Effector memory CD4-positive, alpha-beta T cell (primary cell): ENCODE results near the gene MAML3.

Experiments used
- DNase-seq, 3 donors: peaks; one replicate each; pipeline ENCODE4 v3.0.0-alpha.2; 2020
- H3K27ac ChIP-seq: 2 replicates; pipeline ENCODE4 v1.7.0; 2013; ENCODE audit warnings: mild to moderate bottlenecking, low read length, moderate library complexity; ENCODE audit not compliant: insufficient read depth, poor library complexity, severe bottlenecking
- H3K27me3 ChIP-seq: replicated peaks from 2 replicates; pipeline ENCODE4 v1.7.0; 2013; ENCODE audit warnings: mild to moderate bottlenecking, low read length; ENCODE audit not compliant: insufficient read depth, control insufficient read depth, poor library complexity, severe bottlenecking
- H3K36me3 ChIP-seq: 2 replicates; pipeline ENCODE4 v1.7.0; 2013; ENCODE audit warnings: mild to moderate bottlenecking, low read length, moderate library complexity; ENCODE audit not compliant: control insufficient read depth, insufficient read depth
- H3K4me1 ChIP-seq: 2 replicates; pipeline ENCODE4 v1.7.0; 2013; ENCODE audit warnings: low read length, mild to moderate bottlenecking; ENCODE audit not compliant: control insufficient read depth, insufficient read depth, poor library complexity, severe bottlenecking
- H3K4me3 ChIP-seq: 2 replicates; pipeline ENCODE4 v1.7.0; 2013; ENCODE audit warnings: low read length, low read depth, mild to moderate bottlenecking; ENCODE audit not compliant: insufficient read depth, poor library complexity, severe bottlenecking
- H3K9me3 ChIP-seq: 2 replicates; pipeline ENCODE4 v1.7.0; 2013; ENCODE audit warnings: mild to moderate bottlenecking, low read length, moderate library complexity; ENCODE audit not compliant: control insufficient read depth

The MAML3 gene

GRCh38 chr4:140042634-140043033, 111.3 kb downstream of the MAML3 start:
- no peak for DNase-seq
- H3K4me3 ChIP-seq = no peak overlapping the region
- no peaks in the 10 kb centered on the region for H3K9me3 ChIP-seq
- H3K36me3 ChIP-seq = no peaks in the 10 kb centered on the region
- no peak overlapping the region for H3K27ac ChIP-seq
- H3K4me1 ChIP-seq = no peaks in the 10 kb centered on the region
- H3K27me3 ChIP-seq = no peaks in the 10 kb centered on the region

GRCh38 chr4:140038031-140038533, 115.9 kb downstream of the MAML3 start:
- H3K4me3 ChIP-seq = no peak overlapping the region
- no peaks in the 10 kb centered on the region for H3K4me1 ChIP-seq
- DNase-seq = no peak
- H3K27ac ChIP-seq = no peak overlapping the region
- no peaks in the 10 kb centered on the region for H3K9me3 ChIP-seq
- no peaks in the 10 kb centered on the region for H3K36me3 ChIP-seq
- no peaks in the 10 kb centered on the region for H3K27me3 ChIP-seq

GRCh38 chr4:140037353-140038030, 116.5 kb downstream of the MAML3 start:
- Histone ChIP-seq H3K27ac (no peak overlapping the region), H3K9me3 (no peaks in the 10 kb centered on the region), H3K36me3 (no peaks in the 10 kb centered on the region), H3K4me3 (no peak overlapping the region), H3K4me1 (no peaks in the 10 kb centered on the region), H3K27me3 (no peaks in the 10 kb centered on the region)
- no peak for DNase-seq

GRCh38 chr4:140031706-140032105, 122.3 kb downstream of the MAML3 start:
- no peaks in the 10 kb centered on the region for H3K36me3 ChIP-seq
- H3K27me3 ChIP-seq = no peaks in the 10 kb centered on the region
- H3K4me3 ChIP-seq = no peak overlapping the region
- H3K4me1 ChIP-seq = no peaks in the 10 kb centered on the region
- H3K27ac ChIP-seq = no peak overlapping the region
- DNase-seq = no peak
- no peaks in the 10 kb centered on the region for H3K9me3 ChIP-seq

- Histone ChIP-seq H3K4me3 (no peak overlapping the region), H3K36me3 (no peaks in the 10 kb centered on the region), H3K9me3 (no peaks in the 10 kb centered on the region), H3K27ac (no peak overlapping the region), H3K27me3 (no peaks in the 10 kb centered on the region), H3K4me1 (no peaks in the 10 kb centered on the region)
- no peak for DNase-seq
These were observed 122.9 kb downstream of the MAML3 start for GRCh38 chr4:140031061-140031460.

- Histone ChIP-seq H3K9me3 (no peaks in the 10 kb centered on the region), H3K4me3 (no peak overlapping the region), H3K4me1 (no peaks in the 10 kb centered on the region), H3K36me3 (no peaks in the 10 kb centered on the region), H3K27ac (no peak overlapping the region), H3K27me3 (no peaks in the 10 kb centered on the region)
- DNase-seq = no peak
These were observed 125.1 kb downstream of the MAML3 start for GRCh38 chr4:140028676-140029517.

GRCh38 chr4:140028101-140028500, 125.9 kb downstream of the MAML3 start:
- no peak overlapping the region for H3K27ac ChIP-seq
- H3K9me3 ChIP-seq = no peaks in the 10 kb centered on the region

GRCh38 chr4:140027101-140027500, 126.9 kb downstream of the MAML3 start:
- no peaks in the 10 kb centered on the region for H3K27me3 ChIP-seq
- H3K4me3 ChIP-seq = no peak overlapping the region
- H3K36me3 ChIP-seq = no peaks in the 10 kb centered on the region
- no peaks in the 10 kb centered on the region for H3K9me3 ChIP-seq
- DNase-seq = no peak
- H3K4me1 ChIP-seq = no peaks in the 10 kb centered on the region
- no peak overlapping the region for H3K27ac ChIP-seq

More at GRCh38 chr4:140028101-140028500, 125.9 kb downstream of the MAML3 start:
- Histone ChIP-seq H3K4me3 (no peak overlapping the region), H3K27me3 (no peaks in the 10 kb centered on the region), H3K4me1 (no peaks in the 10 kb centered on the region), H3K36me3 (no peaks in the 10 kb centered on the region)
- DNase-seq = no peak

- DNase-seq = no peak
- Histone ChIP-seq H3K27me3 (no peaks in the 10 kb centered on the region), H3K27ac (no peak overlapping the region), H3K9me3 (no peaks in the 10 kb centered on the region), H3K36me3 (no peaks in the 10 kb centered on the region), H3K4me1 (no peaks in the 10 kb centered on the region), H3K4me3 (no peak overlapping the region)
These were observed 128.5 kb downstream of the MAML3 start for GRCh38 chr4:140025470-140025869.
